Lung microvascular endothelial cell (primary cell): ENCODE results near the gene UBE2R2. TPM values are rescaled to one million over a fixed set of nuclear protein-coding genes. Genes with fewer than 3 reads are reported as not detected.
"Not testable (repeated sequence)": the region's sequence is repeated elsewhere in the genome, so short reads cannot be mapped to it uniquely, and the experiment has no call there.

ENCODE experiments used
- DNase-seq, 2 donors: peaks; one replicate each; pipeline versions ENCODE4 v3.0.0 to v3.0.0-alpha.2; 2010; ENCODE audit warnings: low read depth in 2 of 2
- total RNA-seq: library from RNA; depleted of rRNA; stranded (reverse); fragments of >200 nt; gene quantifications from 2 replicates; pipeline ENCODE4 v1.2.1, GENCODE V29; 2014

The UBE2R2 gene
- total RNA-seq, 1 donor from 2014 or later = 15.3 TPM

- DNase-seq = no peak
Measured at GRCh38 chr9:33798545-33798944, 18.4 kb upstream of the UBE2R2 start.

GRCh38 chr9:33799928-33800704 is 16.8 kb upstream of the UBE2R2 start:
- DNase-seq = no peak

GRCh38 chr9:33800886-33801285 is 16.1 kb upstream of the UBE2R2 start:
- DNase-seq = peak in 1 of 2 donors; percentile 49

- peak in 1 of 2 donors; percentile 28 for DNase-seq
Measured at GRCh38 chr9:33801943-33802500, 14.9 kb upstream of the UBE2R2 start.

GRCh38 chr9:33804196-33804595 is 12.8 kb upstream of the UBE2R2 start:
- DNase-seq = not testable (repeated sequence)

GRCh38 chr9:33807156-33807555 is 9.8 kb upstream of the UBE2R2 start:
- DNase-seq = peak in 1 of 2 donors; percentile 23

GRCh38 chr9:33808979-33809322 is 8.0 kb upstream of the UBE2R2 start:
- DNase-seq = not testable (repeated sequence)

GRCh38 chr9:33809506-33809905 is 7.5 kb upstream of the UBE2R2 start:
- peak in 1 of 2 donors; percentile 77 for DNase-seq

GRCh38 chr9:33813712-33814641 is 3.0 kb upstream of the UBE2R2 start:
- DNase-seq = peak; percentile 63 to 96

- no peak for DNase-seq
Measured at GRCh38 chr9:33815781-33816180, 1.2 kb upstream of the UBE2R2 start.

GRCh38 chr9:33817327-33818166 is 587 bp downstream of the UBE2R2 start:
- DNase-seq = peak; percentile 80 to 82

GRCh38 chr9:33818167-33818846 is 1.3 kb downstream of the UBE2R2 start:
- DNase-seq = peak; percentile 14 to 50

- DNase-seq = peak in 1 of 2 donors; percentile 44
Measured at GRCh38 chr9:33818847-33819500, 2.0 kb downstream of the UBE2R2 start.

GRCh38 chr9:33820231-33820745 is 3.3 kb downstream of the UBE2R2 start:
- DNase-seq = no peak

- DNase-seq = no peak
Measured at GRCh38 chr9:33823801-33824200, 6.8 kb downstream of the UBE2R2 start.

GRCh38 chr9:33827285-33827684 is 10.3 kb downstream of the UBE2R2 start:
- not testable (repeated sequence) for DNase-seq

GRCh38 chr9:33829641-33830230 is 12.8 kb downstream of the UBE2R2 start:
- not testable (repeated sequence) for DNase-seq

- DNase-seq = no peak
Measured at GRCh38 chr9:33835625-33836260, 18.8 kb downstream of the UBE2R2 start.

GRCh38 chr9:33836261-33836660 is 19.3 kb downstream of the UBE2R2 start:
- not testable (repeated sequence) for DNase-seq
